ENCODE data around the gene LRRN3. TPM values are rescaled to one million over a fixed set of nuclear protein-coding genes. Genes with fewer than 3 reads are reported as not detected.

LRRN3 gene
- total RNA-seq, 2 experiments from 2014 or later, result 5.4 to 5.8 TPM

GRCh38 chr7:111145472-111145871 is 54.5 kb downstream of the LRRN3 start:
- Mint-ChIP-seq H3K4me3 (no peak overlapping the region), H3K27me3 (ENCODE audit: low read depth) (no peaks in the 10 kb centered on the region), H3K4me1 (ENCODE audit: low read depth) (peaks cover 2% of the 10 kb centered on the region), H3K9me3 (no peaks in the 10 kb centered on the region), H3K36me3 (ENCODE audit: low read depth) (no peaks in the 10 kb centered on the region), H3K27ac (no peak overlapping the region)
- DNase-seq, result no peak
- CTCF ChIA-PET, result interaction anchor here (0.7 kb wide), 1 partner anchor 47 kb away, joined by 4 read pairs; no protein-coding TSS in a partner anchor
- intact Hi-C loops (cut with micrococcal nuclease), result no loop called here

GRCh38 chr7:111146136-111146535 is 55.2 kb downstream of the LRRN3 start:
- no peak for DNase-seq
- H3K36me3 Mint-ChIP-seq (ENCODE audit: low read depth), result no peaks in the 10 kb centered on the region
- CTCF ChIA-PET, result interaction anchor here (0.7 kb wide), 1 partner anchor 48 kb away, joined by 4 read pairs; no protein-coding TSS in a partner anchor
- intact Hi-C loops (cut with micrococcal nuclease), result no loop called here
- no peak overlapping the region for H3K4me3 Mint-ChIP-seq
- H3K27me3 Mint-ChIP-seq (ENCODE audit: low read depth), result no peaks in the 10 kb centered on the region
- no peaks in the 10 kb centered on the region for H3K4me1 Mint-ChIP-seq (ENCODE audit: low read depth)
- no peaks in the 10 kb centered on the region for H3K9me3 Mint-ChIP-seq
- H3K27ac Mint-ChIP-seq, result no peak overlapping the region

- CTCF ChIA-PET, result no interaction called here
- Mint-ChIP-seq H3K27ac (no peak overlapping the region), H3K36me3 (ENCODE audit: low read depth) (no peaks in the 10 kb centered on the region), H3K27me3 (ENCODE audit: low read depth) (no peaks in the 10 kb centered on the region), H3K4me3 (no peak overlapping the region), H3K4me1 (ENCODE audit: low read depth) (no peaks in the 10 kb centered on the region), H3K9me3 (no peaks in the 10 kb centered on the region)
- intact Hi-C loops (cut with micrococcal nuclease), result no loop called here
- no peak for DNase-seq
Observed at GRCh38 chr7:111147708-111148533, 57.0 kb downstream of the LRRN3 start.

- Mint-ChIP-seq H3K27ac (no peak overlapping the region), H3K27me3 (ENCODE audit: low read depth) (no peaks in the 10 kb centered on the region), H3K4me1 (ENCODE audit: low read depth) (no peaks in the 10 kb centered on the region), H3K9me3 (no peaks in the 10 kb centered on the region), H3K36me3 (ENCODE audit: low read depth) (no peaks in the 10 kb centered on the region), H3K4me3 (no peak overlapping the region)
- intact Hi-C loops (cut with micrococcal nuclease), result no loop called here
- DNase-seq, result no peak
- CTCF ChIA-PET, result no interaction called here
Observed at GRCh38 chr7:111150709-111151108, 59.8 kb downstream of the LRRN3 start.

DNA sequence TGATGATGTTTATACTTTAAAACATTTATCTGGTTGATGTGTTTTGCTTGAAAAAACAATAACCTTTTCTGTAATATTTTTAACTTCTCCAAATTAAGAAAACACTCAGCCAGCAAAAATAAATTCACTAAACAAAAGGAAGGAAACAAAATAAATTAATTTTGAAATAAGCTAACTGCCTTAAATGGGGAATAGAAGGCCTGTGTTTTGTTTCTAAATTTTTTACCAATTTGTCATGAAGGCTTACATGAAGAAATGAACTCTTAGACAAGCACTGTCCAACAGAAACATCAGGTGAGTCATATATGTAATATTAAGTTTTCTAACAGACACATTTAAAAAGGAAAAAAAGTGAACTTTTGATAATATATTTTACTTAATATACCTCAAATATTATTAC is 68.5 kb downstream of the LRRN3 start:
- H3K4me3 Mint-ChIP-seq, result no peak overlapping the region
- no peaks in the 10 kb centered on the region for H3K27me3 Mint-ChIP-seq (ENCODE audit: low read depth)
- CTCF ChIA-PET, result no interaction called here
- no peaks in the 10 kb centered on the region for H3K9me3 Mint-ChIP-seq
- no peak overlapping the region for H3K27ac Mint-ChIP-seq
- DNase-seq, result no peak
- intact Hi-C loops (cut with micrococcal nuclease), result no loop called here
- no peaks in the 10 kb centered on the region for H3K36me3 Mint-ChIP-seq (ENCODE audit: low read depth)
- H3K4me1 Mint-ChIP-seq (ENCODE audit: low read depth), result no peaks in the 10 kb centered on the region

- Mint-ChIP-seq H3K27me3 (ENCODE audit: low read depth) (no peaks in the 10 kb centered on the region), H3K4me3 (no peak overlapping the region), H3K4me1 (ENCODE audit: low read depth) (no peaks in the 10 kb centered on the region), H3K9me3 (no peaks in the 10 kb centered on the region), H3K27ac (no peak overlapping the region), H3K36me3 (ENCODE audit: low read depth) (no peaks in the 10 kb centered on the region)
- DNase-seq, result no peak
- intact Hi-C loops (cut with micrococcal nuclease), result no loop called here
- CTCF ChIA-PET, result no interaction called here
Observed at GRCh38 chr7:111160297-111160696, 69.4 kb downstream of the LRRN3 start.

- intact Hi-C loops (cut with micrococcal nuclease), result no loop called here
- Mint-ChIP-seq H3K4me3 (no peak overlapping the region), H3K9me3 (no peaks in the 10 kb centered on the region), H3K4me1 (ENCODE audit: low read depth) (no peaks in the 10 kb centered on the region), H3K27me3 (ENCODE audit: low read depth) (no peaks in the 10 kb centered on the region), H3K36me3 (ENCODE audit: low read depth) (no peaks in the 10 kb centered on the region), H3K27ac (no peak overlapping the region)
- DNase-seq, result no peak
- CTCF ChIA-PET, result no interaction called here
Observed at GRCh38 chr7:111162692-111163091, 71.8 kb downstream of the LRRN3 start.

DNA sequence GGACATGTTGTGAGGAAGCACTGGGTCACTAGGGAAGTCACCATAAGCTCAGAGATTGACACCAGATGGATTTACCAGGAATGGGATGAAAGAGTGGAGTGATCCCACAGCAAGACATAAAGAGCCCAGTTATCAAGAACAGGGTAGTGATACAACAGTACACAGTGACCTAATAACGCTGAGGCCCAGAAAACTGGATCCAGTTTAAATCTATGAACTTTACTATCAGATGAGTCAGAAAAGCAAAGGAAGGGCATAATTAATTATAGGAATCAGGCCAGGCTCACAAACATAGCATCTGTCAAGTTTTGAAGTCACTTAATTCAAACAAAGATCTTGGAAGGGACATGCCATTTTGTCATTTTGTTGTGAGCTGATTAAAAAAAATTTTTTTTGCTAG is 73.5 kb downstream of the LRRN3 start:
- Mint-ChIP-seq H3K36me3 (ENCODE audit: low read depth) (no peaks in the 10 kb centered on the region), H3K9me3 (no peaks in the 10 kb centered on the region), H3K27me3 (ENCODE audit: low read depth) (no peaks in the 10 kb centered on the region), H3K4me3 (no peak overlapping the region), H3K27ac (no peak overlapping the region), H3K4me1 (ENCODE audit: low read depth) (no peaks in the 10 kb centered on the region)
- CTCF ChIA-PET, result no interaction called here
- DNase-seq, result no peak
- intact Hi-C loops (cut with micrococcal nuclease), result no loop called here

DNA sequence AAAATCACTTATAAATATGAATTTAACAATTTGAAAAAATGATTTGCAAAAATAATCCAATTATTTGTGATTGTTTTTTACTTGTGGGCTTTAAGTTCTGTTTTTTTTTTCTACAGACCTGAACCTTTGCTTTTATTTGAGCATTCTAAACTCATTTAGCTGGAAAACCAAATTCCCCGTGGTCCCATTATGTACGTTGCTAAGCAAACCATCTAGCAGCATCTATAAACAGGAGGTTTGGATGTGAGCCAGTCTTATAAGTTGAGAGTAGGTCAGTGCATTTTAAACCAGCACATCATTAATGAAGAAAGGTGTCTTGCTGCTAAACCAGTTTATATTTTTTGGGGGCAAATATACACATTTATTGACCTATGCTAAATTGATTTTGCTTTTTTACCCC is 77.3 kb downstream of the LRRN3 start:
- DNase-seq, result no peak
- intact Hi-C loops (cut with micrococcal nuclease), result no loop called here
- H3K4me3 Mint-ChIP-seq, result no peak overlapping the region
- CTCF ChIA-PET, result no interaction called here
- H3K27ac Mint-ChIP-seq, result no peak overlapping the region
- no peaks in the 10 kb centered on the region for H3K27me3 Mint-ChIP-seq (ENCODE audit: low read depth)
- no peaks in the 10 kb centered on the region for H3K9me3 Mint-ChIP-seq
- H3K36me3 Mint-ChIP-seq (ENCODE audit: low read depth), result no peaks in the 10 kb centered on the region
- H3K4me1 Mint-ChIP-seq (ENCODE audit: low read depth), result no peaks in the 10 kb centered on the region

DNA sequence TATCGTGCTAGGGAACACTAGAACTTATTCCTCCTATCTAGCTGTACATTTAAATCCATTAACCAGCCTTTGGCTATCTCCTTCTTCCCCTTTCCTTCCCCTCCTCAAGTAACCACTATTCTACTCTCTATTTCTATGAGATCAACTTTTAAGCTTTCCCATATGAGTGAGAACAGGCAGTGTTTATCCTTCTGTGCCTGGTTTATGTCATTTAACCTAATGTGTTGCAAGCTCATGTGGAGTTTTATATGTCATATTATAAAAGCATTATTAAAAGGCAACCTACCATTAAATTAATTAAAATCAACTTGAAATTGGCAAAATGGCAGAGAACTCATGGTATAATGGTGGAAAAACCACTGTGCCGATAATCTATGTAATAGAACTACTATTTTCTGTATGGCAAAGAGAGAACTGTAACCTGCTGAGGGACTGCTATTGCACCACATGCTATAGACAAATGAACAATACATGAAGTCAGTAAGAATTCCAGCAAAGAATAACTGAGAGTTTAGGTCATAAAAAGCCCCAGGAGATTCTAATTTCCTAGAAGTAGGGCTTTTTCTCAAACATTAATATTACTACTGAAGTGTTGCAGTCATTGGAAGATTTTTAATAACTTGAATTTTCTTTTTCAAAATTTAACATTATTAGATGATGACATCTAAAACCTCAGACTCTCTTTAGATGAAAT is 81.8 kb downstream of the LRRN3 start:
- no peaks in the 10 kb centered on the region for H3K27me3 Mint-ChIP-seq (ENCODE audit: low read depth)
- CTCF ChIA-PET, result no interaction called here
- DNase-seq, result no peak

DNA sequence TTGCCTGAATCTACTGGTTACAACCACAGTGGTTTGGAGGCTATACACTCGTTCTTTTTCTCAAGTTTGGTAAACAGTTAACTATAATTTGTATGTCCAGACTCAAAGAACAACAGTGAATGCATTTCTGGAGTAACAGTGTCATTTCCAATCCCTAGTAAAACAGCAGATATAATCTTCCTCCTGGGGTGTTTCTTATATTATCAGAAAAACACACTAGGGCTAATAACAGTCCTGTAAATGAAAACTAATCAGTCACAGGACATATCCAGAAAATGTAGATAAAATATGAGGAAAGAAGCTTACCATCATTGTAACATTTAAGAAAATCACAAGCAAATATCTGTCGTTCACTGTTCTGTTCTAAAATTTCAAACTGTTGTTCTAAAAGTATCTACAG is 82.6 kb downstream of the LRRN3 start:
- H3K9me3 Mint-ChIP-seq, result no peaks in the 10 kb centered on the region
- no peaks in the 10 kb centered on the region for H3K27me3 Mint-ChIP-seq (ENCODE audit: low read depth)
- H3K27ac Mint-ChIP-seq, result no peak overlapping the region
- peaks cover 10% of the 10 kb centered on the region for H3K4me1 Mint-ChIP-seq (ENCODE audit: low read depth)
- no peak overlapping the region for H3K4me3 Mint-ChIP-seq
- peaks cover 1% of the 10 kb centered on the region for H3K36me3 Mint-ChIP-seq (ENCODE audit: low read depth)
- CTCF ChIA-PET, result no interaction called here
- intact Hi-C loops (cut with micrococcal nuclease), result no loop called here
- DNase-seq, result no peak

More for the DNA sequence above, 81.8 kb downstream of the LRRN3 start:
- H3K9me3 Mint-ChIP-seq, result no peaks in the 10 kb centered on the region
- H3K4me3 Mint-ChIP-seq, result no peak overlapping the region
- H3K27ac Mint-ChIP-seq, result no peak overlapping the region
- H3K4me1 Mint-ChIP-seq (ENCODE audit: low read depth), result peaks cover 10% of the 10 kb centered on the region
- H3K36me3 Mint-ChIP-seq (ENCODE audit: low read depth), result peaks cover 1% of the 10 kb centered on the region
- intact Hi-C loops (cut with micrococcal nuclease), result no loop called here

- Mint-ChIP-seq H3K9me3 (no peaks in the 10 kb centered on the region), H3K27ac (no peak overlapping the region), H3K4me3 (no peak overlapping the region), H3K27me3 (ENCODE audit: low read depth) (no peaks in the 10 kb centered on the region), H3K36me3 (ENCODE audit: low read depth) (peaks cover 5% of the 10 kb centered on the region), H3K4me1 (ENCODE audit: low read depth) (peaks cover 10% of the 10 kb centered on the region)
- DNase-seq, result no peak
- intact Hi-C loops (cut with micrococcal nuclease), result no loop called here
- CTCF ChIA-PET, result interaction anchor here (0.7 kb wide), 1 partner anchor 495 kb away, joined by 3 read pairs; no protein-coding TSS in a partner anchor
Observed at GRCh38 chr7:111173990-111174389, 83.1 kb downstream of the LRRN3 start.

GRCh38 chr7:111174510-111174909 is 83.6 kb downstream of the LRRN3 start:
- Mint-ChIP-seq H3K27me3 (ENCODE audit: low read depth) (no peaks in the 10 kb centered on the region), H3K36me3 (ENCODE audit: low read depth) (peaks cover 5% of the 10 kb centered on the region), H3K4me1 (ENCODE audit: low read depth) (peaks cover 10% of the 10 kb centered on the region), H3K9me3 (no peaks in the 10 kb centered on the region), H3K27ac (no peak overlapping the region), H3K4me3 (no peak overlapping the region)
- no peak for DNase-seq
- intact Hi-C loops (cut with micrococcal nuclease), result no loop called here
- CTCF ChIA-PET, result interaction anchor here (0.7 kb wide), 1 partner anchor 495 kb away, joined by 3 read pairs; no protein-coding TSS in a partner anchor
